ENCODE results near the gene UBAC2. TPM values are rescaled to one million over a fixed set of nuclear protein-coding genes. Genes with fewer than 3 reads are reported as not detected.
"Not testable (repeated sequence)": the region's sequence is repeated elsewhere in the genome, so short reads cannot be mapped to it uniquely, and the experiment has no call there.

The UBAC2 gene
- total and polyA plus RNA-seq, 4 donors: 32.9 to 42.3 (median 35.3) TPM

GRCh38 chr13:99392470-99393135 is 191.9 kb downstream of the UBAC2 start:
- DNase-seq (ENCODE audit: low spot score): no peak
- no peak for TF ChIP-seq FOXA2 (IDR thresholded peaks at IDR 0.05)
- no peak for TF ChIP-seq CTCF (IDR thresholded peaks at IDR 0.05; ENCODE audit: low read depth, low read length, missing input control)
- TF ChIP-seq JUND (IDR thresholded peaks at IDR 0.05): no peak
- TF ChIP-seq HNF4A (conservative IDR thresholded peaks at IDR 0.05): no peak
- TF ChIP-seq TAF1 (conservative IDR thresholded peaks at IDR 0.05): no peak
- no peak for TF ChIP-seq HNF4G (IDR thresholded peaks at IDR 0.05)
- Histone ChIP-seq H3K4me3 (ENCODE audit: low read depth in 1 of 3, low read length in 3 of 3) (no peak overlapping the region), H3K36me3 (ENCODE audit: control insufficient read depth in 4 of 4, insufficient read depth in 3 of 4, low read depth in 1 of 4, low read length in 3 of 4) (no peaks in the 10 kb centered on the region), H3K9ac (ENCODE audit: low read depth in 1 of 2, low read length in 2 of 2) (no peak overlapping the region), H3K4me1 (ENCODE audit: control insufficient read depth in 4 of 4, insufficient read depth in 4 of 4, low read length in 3 of 4) (no peaks in the 10 kb centered on the region), H3K9me3 (ENCODE audit: control insufficient read depth in 4 of 4, low read length in 3 of 4) (no peaks in the 10 kb centered on the region), H3K27ac (ENCODE audit: low read depth in 1 of 2, low read length in 2 of 2) (no peak overlapping the region), H3K27me3 (ENCODE audit: control insufficient read depth in 4 of 4, insufficient read depth in 4 of 4, low read length in 3 of 4) (no peaks in the 10 kb centered on the region)
- WGBS: 80% methylated on average over 13 of the region's 13 CpGs

GRCh38 chr13:99393391-99393790 is 192.7 kb downstream of the UBAC2 start:
- H3K36me3 ChIP-seq (ENCODE audit: control insufficient read depth in 4 of 4, insufficient read depth in 3 of 4, low read depth in 1 of 4, low read length in 3 of 4); H3K4me3 ChIP-seq (ENCODE audit: low read depth in 1 of 3, low read length in 3 of 3); H3K27ac ChIP-seq (ENCODE audit: low read depth in 1 of 2, low read length in 2 of 2); H3K9ac ChIP-seq (ENCODE audit: low read depth in 1 of 2, low read length in 2 of 2); DNase-seq (ENCODE audit: low spot score); H3K27me3 ChIP-seq (ENCODE audit: control insufficient read depth in 4 of 4, insufficient read depth in 4 of 4, low read length in 3 of 4); H3K4me1 ChIP-seq (ENCODE audit: control insufficient read depth in 4 of 4, insufficient read depth in 4 of 4, low read length in 3 of 4); H3K9me3 ChIP-seq (ENCODE audit: control insufficient read depth in 4 of 4, low read length in 3 of 4): not testable (repeated sequence)
- WGBS: 97% methylated on average over 7 of the region's 7 CpGs

DNA sequence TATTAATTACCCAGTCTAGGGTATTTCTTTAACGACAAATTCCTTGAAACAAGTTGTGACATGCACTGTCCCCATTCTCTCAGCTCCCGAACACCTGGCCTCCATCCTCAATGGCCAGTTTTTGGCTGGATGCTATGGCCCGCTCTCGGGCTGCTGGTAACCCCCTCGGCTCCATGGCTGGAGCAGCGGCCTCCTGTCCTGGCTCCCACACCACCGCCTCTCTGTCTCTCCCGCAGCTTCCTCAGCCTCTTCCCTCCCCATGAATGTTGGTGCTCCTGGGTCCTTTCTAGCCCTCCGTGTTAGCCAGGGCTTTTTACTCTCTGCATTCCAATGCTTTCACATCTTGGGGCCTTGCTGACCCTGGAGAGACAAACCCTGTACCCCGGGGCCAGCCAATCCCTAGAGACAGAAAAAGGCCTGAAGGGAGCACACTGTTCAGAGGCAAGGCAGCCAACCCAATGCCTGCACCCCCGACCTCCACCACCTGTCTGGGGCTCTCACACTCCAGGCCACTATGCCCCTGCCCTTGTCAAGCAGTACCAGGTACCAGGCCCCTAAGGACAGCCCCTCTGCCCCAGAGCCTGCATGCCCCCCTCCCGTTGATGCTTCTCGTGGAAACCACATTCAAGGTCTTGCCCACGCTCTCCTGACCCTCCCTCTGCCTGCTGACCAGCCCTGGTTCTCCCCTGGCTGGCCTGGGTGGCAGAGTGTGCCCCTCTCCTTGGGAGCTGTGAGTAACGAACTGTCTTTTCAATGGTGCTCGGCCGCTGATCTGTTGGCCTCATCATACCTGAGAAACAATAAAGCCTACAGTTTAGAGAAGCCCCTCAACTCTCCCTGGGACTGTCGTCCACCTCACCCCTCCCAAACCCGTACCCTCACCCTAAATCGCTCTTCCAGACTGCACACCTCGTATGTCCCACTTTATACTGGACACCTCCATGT is 193.4 kb downstream of the UBAC2 start:
- no peaks in the 10 kb centered on the region for H3K9me3 ChIP-seq (ENCODE audit: control insufficient read depth in 4 of 4, low read length in 3 of 4)
- H3K4me3 ChIP-seq (ENCODE audit: low read depth in 1 of 3, low read length in 3 of 3): no peak overlapping the region
- DNase-seq (ENCODE audit: low spot score): no peak
- no peak overlapping the region for H3K27ac ChIP-seq (ENCODE audit: low read depth in 1 of 2, low read length in 2 of 2)
- 95% methylated on average over 21 of the region's 21 CpGs for WGBS
- peaks cover 0 to 3% (median 0%) of the 10 kb centered on the region in 4 donors for H3K27me3 ChIP-seq (ENCODE audit: control insufficient read depth in 4 of 4, insufficient read depth in 4 of 4, low read length in 3 of 4)
- no peaks in the 10 kb centered on the region for H3K36me3 ChIP-seq (ENCODE audit: control insufficient read depth in 4 of 4, insufficient read depth in 3 of 4, low read depth in 1 of 4, low read length in 3 of 4)
- H3K4me1 ChIP-seq (ENCODE audit: control insufficient read depth in 4 of 4, insufficient read depth in 4 of 4, low read length in 3 of 4): no peaks in the 10 kb centered on the region
- H3K9ac ChIP-seq (ENCODE audit: low read depth in 1 of 2, low read length in 2 of 2): no peak overlapping the region
- TF ChIP-seq JUND (IDR thresholded peaks at IDR 0.05) (no peak), SP1 (IDR thresholded peaks at IDR 0.05) (no peak), TAF1 (conservative IDR thresholded peaks at IDR 0.05) (no peak), MAX (IDR thresholded peaks at IDR 0.05) (no peak), YY1 (IDR thresholded peaks at IDR 0.05) (no peak), RAD21 (IDR thresholded peaks at IDR 0.05) (no peak)
- TF ChIP-seq, protein P1, sequence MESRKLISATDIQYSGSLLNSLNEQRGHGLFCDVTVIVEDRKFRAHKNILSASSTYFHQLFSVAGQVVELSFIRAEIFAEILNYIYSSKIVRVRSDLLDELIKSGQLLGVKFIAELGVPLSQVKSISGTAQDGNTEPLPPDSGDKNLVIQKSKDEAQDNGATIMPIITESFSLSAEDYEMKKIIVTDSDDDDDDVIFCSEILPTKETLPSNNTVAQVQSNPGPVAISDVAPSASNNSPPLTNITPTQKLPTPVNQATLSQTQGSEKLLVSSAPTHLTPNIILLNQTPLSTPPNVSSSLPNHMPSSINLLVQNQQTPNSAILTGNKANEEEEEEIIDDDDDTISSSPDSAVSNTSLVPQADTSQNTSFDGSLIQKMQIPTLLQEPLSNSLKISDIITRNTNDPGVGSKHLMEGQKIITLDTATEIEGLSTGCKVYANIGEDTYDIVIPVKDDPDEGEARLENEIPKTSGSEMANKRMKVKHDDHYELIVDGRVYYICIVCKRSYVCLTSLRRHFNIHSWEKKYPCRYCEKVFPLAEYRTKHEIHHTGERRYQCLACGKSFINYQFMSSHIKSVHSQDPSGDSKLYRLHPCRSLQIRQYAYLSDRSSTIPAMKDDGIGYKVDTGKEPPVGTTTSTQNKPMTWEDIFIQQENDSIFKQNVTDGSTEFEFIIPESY (IDR thresholded peaks at IDR 0.05): no peak
- TF ChIP-seq, protein P2, sequence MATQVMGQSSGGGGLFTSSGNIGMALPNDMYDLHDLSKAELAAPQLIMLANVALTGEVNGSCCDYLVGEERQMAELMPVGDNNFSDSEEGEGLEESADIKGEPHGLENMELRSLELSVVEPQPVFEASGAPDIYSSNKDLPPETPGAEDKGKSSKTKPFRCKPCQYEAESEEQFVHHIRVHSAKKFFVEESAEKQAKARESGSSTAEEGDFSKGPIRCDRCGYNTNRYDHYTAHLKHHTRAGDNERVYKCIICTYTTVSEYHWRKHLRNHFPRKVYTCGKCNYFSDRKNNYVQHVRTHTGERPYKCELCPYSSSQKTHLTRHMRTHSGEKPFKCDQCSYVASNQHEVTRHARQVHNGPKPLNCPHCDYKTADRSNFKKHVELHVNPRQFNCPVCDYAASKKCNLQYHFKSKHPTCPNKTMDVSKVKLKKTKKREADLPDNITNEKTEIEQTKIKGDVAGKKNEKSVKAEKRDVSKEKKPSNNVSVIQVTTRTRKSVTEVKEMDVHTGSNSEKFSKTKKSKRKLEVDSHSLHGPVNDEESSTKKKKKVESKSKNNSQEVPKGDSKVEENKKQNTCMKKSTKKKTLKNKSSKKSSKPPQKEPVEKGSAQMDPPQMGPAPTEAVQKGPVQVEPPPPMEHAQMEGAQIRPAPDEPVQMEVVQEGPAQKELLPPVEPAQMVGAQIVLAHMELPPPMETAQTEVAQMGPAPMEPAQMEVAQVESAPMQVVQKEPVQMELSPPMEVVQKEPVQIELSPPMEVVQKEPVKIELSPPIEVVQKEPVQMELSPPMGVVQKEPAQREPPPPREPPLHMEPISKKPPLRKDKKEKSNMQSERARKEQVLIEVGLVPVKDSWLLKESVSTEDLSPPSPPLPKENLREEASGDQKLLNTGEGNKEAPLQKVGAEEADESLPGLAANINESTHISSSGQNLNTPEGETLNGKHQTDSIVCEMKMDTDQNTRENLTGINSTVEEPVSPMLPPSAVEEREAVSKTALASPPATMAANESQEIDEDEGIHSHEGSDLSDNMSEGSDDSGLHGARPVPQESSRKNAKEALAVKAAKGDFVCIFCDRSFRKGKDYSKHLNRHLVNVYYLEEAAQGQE (IDR thresholded peaks at IDR 0.05): no peak
